Upper lobe of left lung (tissue), 6 donors: Measurements from ENCODE around the gene ANKRD40CL. TPM values are rescaled to one million over a fixed set of nuclear protein-coding genes. Genes with fewer than 3 reads are reported as not detected.

Source experiments
- ATAC-seq, 2 donors: fragments of 200-7000 bp; cut with Tn5 transposase; one replicate each; pipeline ENCODE4 v1.9.1; 2022; ENCODE audit warnings: mild to moderate bottlenecking in 2 of 2, moderate library complexity in 2 of 2; ENCODE audit not compliant: low FRiP score in 2 of 2
- DNase-seq, 2 donors: peaks; one replicate each; pipeline ENCODE4 v3.0.0-alpha.2; 2019 to 2020
- H3K27ac ChIP-seq, 4 donors: fragments of 200-600 bp; sonication (generic); one replicate each; pipeline ENCODE4 v1.5.1; 2016 to 2019
- H3K27me3 ChIP-seq, 4 donors: fragments of 200-600 bp; sonication (generic); one replicate each; pipeline ENCODE4 v1.5.1; 2017 to 2019
- H3K36me3 ChIP-seq, 4 donors: fragments of 200-600 bp; sonication (generic); one replicate each; pipeline ENCODE4 v1.5.1; 2016 to 2019
- H3K4me1 ChIP-seq, 4 donors: fragments of 200-600 bp; sonication (generic); one replicate each; pipeline ENCODE4 v1.5.1; 2018 to 2019
- H3K4me3 ChIP-seq, 4 donors: fragments of 200-600 bp; sonication (generic); one replicate each; pipeline ENCODE4 v1.5.1; 2017 to 2019; ENCODE audit warnings: mild to moderate bottlenecking in 2 of 4, moderate library complexity in 1 of 4
- H3K9me3 ChIP-seq, 4 donors: fragments of 200-600 bp; sonication (generic); one replicate each; pipeline ENCODE4 v1.5.1; 2018 to 2019
- CTCF ChIP-seq, 6 experiments: fragments of 450-650 bp in 4 of 6; fragments of 200-600 bp in 2 of 6; sonication (generic) in 2 of 6; IDR thresholded peaks; one replicate each; pipeline ENCODE4 v1.5.1; 2016 to 2019; ENCODE audit warnings: antibody characterized with exemption in 6 of 6
- EP300 ChIP-seq, 4 donors: sonication (generic); formaldehyde crosslinking; IDR thresholded peaks; one replicate each; pipeline ENCODE4 v1.5.1; 2017; ENCODE audit warnings: antibody characterized with exemption in 4 of 4, control low read depth in 2 of 4
- POLR2A ChIP-seq, 4 donors: fragments of 450-650 bp; IDR thresholded peaks; one replicate each; pipeline ENCODE4 v1.5.1; 2016 to 2017; ENCODE audit warnings: antibody characterized with exemption in 4 of 4, mild to moderate bottlenecking in 2 of 4
- POLR2AphosphoS5 ChIP-seq, 2 donors: sonication (generic); formaldehyde crosslinking; IDR thresholded peaks; one replicate each; pipeline ENCODE4 v1.5.1; 2017; ENCODE audit warnings: antibody characterized with exemption in 2 of 2
- WGBS, 2 donors: methylation state at CpG; one replicate each; pipeline ENCODE4 v1.1.5; 2017 to 2018; 5-methylcytosine and 5-hydroxymethylcytosine counted together
- total RNA-seq, 6 donors: library from RNA; depleted of rRNA in 4 of 6; stranded (reverse); fragments of >200 nt in 4 of 6; gene quantifications; one replicate each; pipeline versions ENCODE4 v1.1.0 to v1.2.1, GENCODE V29; 2016 to 2021
- donor health status: DM: no; HTN: no; CAD: no; lungs with moderate emphysema.
- donor health status: DM: no; HTN: yes; CAD: no; lungs with severe emphysema.

Gene ANKRD40CL
- total RNA-seq, 6 donors from 2014 or later, result not detected

DNA sequence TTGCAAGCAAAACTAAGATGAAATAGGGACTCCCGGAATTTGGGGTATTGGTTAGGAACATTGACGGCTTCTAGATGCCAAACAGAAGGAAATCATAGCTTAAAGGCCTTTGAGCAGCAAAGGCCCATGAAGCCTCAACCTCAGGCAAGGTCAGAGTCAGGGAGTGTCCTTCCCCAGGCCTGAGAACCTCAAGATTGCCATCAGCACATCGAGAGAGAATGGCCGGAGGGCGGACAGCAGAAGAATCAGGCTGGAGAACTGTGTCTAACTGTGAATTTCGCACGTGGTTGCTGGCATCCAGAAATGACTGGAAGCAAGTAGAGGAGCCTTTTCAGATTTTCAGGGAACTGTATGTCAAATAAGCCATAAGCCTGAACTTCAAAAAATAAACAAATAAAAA lies 24.8 kb upstream of the ANKRD40CL start:
- 93 to 94% methylated on average over 7 of the region's 7 CpGs for WGBS, 2 donors

GRCh38 chr17:50790618-50791017 lies 23.3 kb upstream of the ANKRD40CL start:
- no peak for ATAC-seq
- H3K27ac ChIP-seq, result no peak overlapping the region
- DNase-seq, result no peak
- H3K4me3 ChIP-seq, result no peak overlapping the region
- no peaks in the 10 kb centered on the region for H3K27me3 ChIP-seq
- no peaks in the 10 kb centered on the region for H3K36me3 ChIP-seq
- H3K4me1 ChIP-seq, result peaks cover 0 to 6% (median 1%) of the 10 kb centered on the region in 4 donors
- 37 to 52% methylated on average over 6 of the region's 6 CpGs for WGBS, 2 donors
- no peak for TF ChIP-seq CTCF (IDR thresholded peaks at IDR 0.05)
- peak in 1 of 4 donors; percentile 18 for TF ChIP-seq POLR2A (IDR thresholded peaks at IDR 0.05)
- no peak for TF ChIP-seq EP300 (IDR thresholded peaks at IDR 0.05)
- H3K9me3 ChIP-seq, result no peaks in the 10 kb centered on the region

More for the DNA sequence above, 24.8 kb upstream of the ANKRD40CL start:
- no peaks in the 10 kb centered on the region for H3K27me3 ChIP-seq
- DNase-seq (no peak), ATAC-seq (no peak)
- H3K4me1 ChIP-seq, result no peaks in the 10 kb centered on the region
- H3K9me3 ChIP-seq, result no peaks in the 10 kb centered on the region
- no peak overlapping the region for H3K4me3 ChIP-seq
- no peaks in the 10 kb centered on the region for H3K36me3 ChIP-seq
- TF ChIP-seq EP300 (IDR thresholded peaks at IDR 0.05) (no peak), POLR2AphosphoS5 (IDR thresholded peaks at IDR 0.05) (no peak), POLR2A (IDR thresholded peaks at IDR 0.05) (no peak), CTCF (IDR thresholded peaks at IDR 0.05) (no peak)
- H3K27ac ChIP-seq, result no peak overlapping the region

DNA sequence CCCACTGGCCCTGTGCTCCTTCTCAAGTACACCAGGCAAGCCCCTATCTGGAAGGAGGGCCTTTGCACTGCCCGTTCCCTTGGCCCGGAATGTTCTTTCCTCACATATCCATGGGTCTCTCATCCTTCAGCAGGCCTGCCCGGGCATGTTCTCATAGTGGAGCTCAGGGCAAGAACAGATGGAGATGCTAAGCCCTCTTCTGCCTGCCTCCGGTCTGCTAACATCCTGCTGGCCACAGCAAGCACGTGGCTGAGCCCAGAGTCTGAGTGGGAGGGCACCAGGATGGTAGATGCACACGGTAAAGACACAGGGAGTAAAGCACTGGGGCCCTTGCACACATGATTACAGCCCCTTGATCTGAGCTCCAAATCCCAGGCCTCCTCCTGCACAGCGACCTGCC lies 19.8 kb upstream of the ANKRD40CL start:
- Histone ChIP-seq H3K27me3 (no peaks in the 10 kb centered on the region), H3K4me3 (no peak overlapping the region), H3K4me1 (peaks cover 0 to 6% (median 1%) of the 10 kb centered on the region in 4 donors), H3K36me3 (no peaks in the 10 kb centered on the region), H3K27ac (no peak overlapping the region), H3K9me3 (no peaks in the 10 kb centered on the region)
- no peak for ATAC-seq
- no peak for DNase-seq
- no peak for TF ChIP-seq EP300 (IDR thresholded peaks at IDR 0.05)
- no peak for TF ChIP-seq POLR2AphosphoS5 (IDR thresholded peaks at IDR 0.05)
- TF ChIP-seq POLR2A (IDR thresholded peaks at IDR 0.05), result no peak
- TF ChIP-seq CTCF (IDR thresholded peaks at IDR 0.05), result no peak
- WGBS, 2 donors, result 96% methylated on average over 7 of the region's 7 CpGs

DNA sequence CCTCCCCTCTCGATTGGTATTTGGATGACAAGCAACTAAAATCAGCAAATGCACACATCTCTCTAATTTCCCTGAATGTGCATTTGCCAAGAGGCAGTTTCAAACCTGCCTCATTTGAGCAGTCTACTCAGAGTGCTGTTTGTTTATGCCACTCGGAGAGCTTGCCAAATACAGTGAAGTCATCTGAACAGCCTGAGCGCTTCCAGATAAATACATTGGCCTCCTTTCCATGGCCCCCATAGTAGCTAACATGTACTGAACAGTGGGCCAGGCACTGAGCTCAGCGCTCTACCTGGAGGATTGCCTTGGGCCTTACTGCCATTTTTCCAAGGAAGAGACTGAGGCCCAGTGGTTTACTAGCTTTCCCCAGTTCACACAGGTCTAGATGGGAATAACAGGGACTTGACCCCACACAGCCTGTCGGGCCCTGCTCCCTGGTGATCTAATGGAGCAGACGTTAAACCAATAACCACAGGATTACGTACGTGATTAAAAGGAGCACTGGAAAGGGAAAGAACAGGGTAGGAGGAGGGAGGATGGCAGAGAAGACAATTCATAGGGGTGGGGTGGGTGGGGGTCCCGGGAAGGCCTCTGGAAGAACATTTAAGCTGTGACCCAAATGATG lies 18.7 kb upstream of the ANKRD40CL start:
- peak in 1 of 2 donors; percentile 44 for ATAC-seq
- H3K4me1 ChIP-seq, result peaks cover 0 to 6% (median 3%) of the 10 kb centered on the region in 4 donors
- H3K27me3 ChIP-seq, result no peaks in the 10 kb centered on the region
- H3K27ac ChIP-seq, result no peak overlapping the region
- TF ChIP-seq CTCF (IDR thresholded peaks at IDR 0.05) (no peak), POLR2A (IDR thresholded peaks at IDR 0.05) (no peak), EP300 (IDR thresholded peaks at IDR 0.05) (no peak), POLR2AphosphoS5 (IDR thresholded peaks at IDR 0.05) (no peak)
- no peaks in the 10 kb centered on the region for H3K9me3 ChIP-seq
- no peak for DNase-seq
- WGBS, 2 donors, result 58 to 63% methylated on average over 7 to 9 of the region's 9 CpGs
- no peaks in the 10 kb centered on the region for H3K36me3 ChIP-seq
- H3K4me3 ChIP-seq, result no peak overlapping the region

GRCh38 chr17:50785126-50785525 lies 17.8 kb upstream of the ANKRD40CL start:
- TF ChIP-seq EP300 (IDR thresholded peaks at IDR 0.05) (no peak), POLR2AphosphoS5 (IDR thresholded peaks at IDR 0.05) (no peak), CTCF (IDR thresholded peaks at IDR 0.05) (no peak)
- no peaks in the 10 kb centered on the region for H3K27me3 ChIP-seq
- peaks cover 0 to 6% (median 3%) of the 10 kb centered on the region in 4 donors for H3K4me1 ChIP-seq
- 92 to 96% methylated on average over 3 to 4 of the region's 4 CpGs for WGBS, 2 donors
- no peak for ATAC-seq
- no peaks in the 10 kb centered on the region for H3K36me3 ChIP-seq
- no peak for DNase-seq
- no peak overlapping the region for H3K4me3 ChIP-seq
- no peak overlapping the region for H3K27ac ChIP-seq
- H3K9me3 ChIP-seq, result no peaks in the 10 kb centered on the region
